Measurements from ENCODE around the gene GRIK4. TPM values are rescaled to one million over a fixed set of nuclear protein-coding genes. Genes with fewer than 3 reads are reported as not detected.
A peak's percentile ranks its signal among the peaks of the same experiment; 100 is the strongest.

GRIK4 gene
- total and polyA plus RNA-seq, 4 donors, result 0.05 to 0.25 (median 0.06) TPM; not detected in 1

DNA sequence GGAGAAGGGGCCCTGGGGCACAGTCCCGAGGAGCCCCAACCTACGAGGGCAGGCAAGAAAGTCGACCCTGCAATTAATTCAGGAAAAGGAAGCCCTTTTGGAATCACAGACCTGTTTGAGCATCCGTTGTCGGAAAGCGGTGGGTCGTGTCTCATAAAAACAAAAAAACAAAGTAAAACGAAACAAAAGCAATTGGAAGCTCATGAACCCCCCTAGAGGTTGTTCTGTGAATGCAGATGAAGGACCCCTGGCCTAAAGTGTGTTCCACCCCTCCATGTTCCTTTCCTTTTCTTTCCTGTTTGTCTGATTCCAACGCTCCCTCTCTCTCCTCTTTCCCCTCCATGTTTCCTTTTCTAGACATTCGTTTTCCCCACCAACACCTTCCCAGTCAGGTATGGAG, 203.7 kb downstream of the GRIK4 start:
- no peak for DNase-seq (ENCODE audit: low spot score)
- no peak for TF ChIP-seq FOXA1 (IDR thresholded peaks at IDR 0.05)
- peak; percentile 19 for TF ChIP-seq CTCF (IDR thresholded peaks at IDR 0.05; ENCODE audit: low read depth, low read length, missing input control)
- H3K9me3 ChIP-seq (ENCODE audit: control insufficient read depth in 4 of 4, low read length in 3 of 4), result no peaks in the 10 kb centered on the region
- no peak overlapping the region for H3K27ac ChIP-seq (ENCODE audit: low read depth in 1 of 2, low read length in 2 of 2)
- WGBS, result 54% methylated on average over 10 of the region's 10 CpGs
- no peak overlapping the region for H3K9ac ChIP-seq (ENCODE audit: low read depth in 1 of 2, low read length in 2 of 2)
- H3K4me3 ChIP-seq (ENCODE audit: low read depth in 1 of 3, low read length in 3 of 3), result peak overlapping the region in 1 of 3 donors; percentile 12
- peaks cover 0 to 2% (median 0%) of the 10 kb centered on the region in 4 donors for H3K27me3 ChIP-seq (ENCODE audit: control insufficient read depth in 4 of 4, insufficient read depth in 4 of 4, low read length in 3 of 4)
- no peaks in the 10 kb centered on the region for H3K4me1 ChIP-seq (ENCODE audit: control insufficient read depth in 4 of 4, insufficient read depth in 4 of 4, low read length in 3 of 4)
- no peaks in the 10 kb centered on the region for H3K36me3 ChIP-seq (ENCODE audit: control insufficient read depth in 4 of 4, insufficient read depth in 3 of 4, low read depth in 1 of 4, low read length in 3 of 4)

GRCh38 chr11:120717042-120717441, 205.5 kb downstream of the GRIK4 start:
- no peak for DNase-seq (ENCODE audit: low spot score)
- H3K27me3 ChIP-seq (ENCODE audit: control insufficient read depth in 4 of 4, insufficient read depth in 4 of 4, low read length in 3 of 4), result peaks cover 0 to 2% (median 0%) of the 10 kb centered on the region in 4 donors
- no peaks in the 10 kb centered on the region for H3K9me3 ChIP-seq (ENCODE audit: control insufficient read depth in 4 of 4, low read length in 3 of 4)
- TF ChIP-seq, protein P1, sequence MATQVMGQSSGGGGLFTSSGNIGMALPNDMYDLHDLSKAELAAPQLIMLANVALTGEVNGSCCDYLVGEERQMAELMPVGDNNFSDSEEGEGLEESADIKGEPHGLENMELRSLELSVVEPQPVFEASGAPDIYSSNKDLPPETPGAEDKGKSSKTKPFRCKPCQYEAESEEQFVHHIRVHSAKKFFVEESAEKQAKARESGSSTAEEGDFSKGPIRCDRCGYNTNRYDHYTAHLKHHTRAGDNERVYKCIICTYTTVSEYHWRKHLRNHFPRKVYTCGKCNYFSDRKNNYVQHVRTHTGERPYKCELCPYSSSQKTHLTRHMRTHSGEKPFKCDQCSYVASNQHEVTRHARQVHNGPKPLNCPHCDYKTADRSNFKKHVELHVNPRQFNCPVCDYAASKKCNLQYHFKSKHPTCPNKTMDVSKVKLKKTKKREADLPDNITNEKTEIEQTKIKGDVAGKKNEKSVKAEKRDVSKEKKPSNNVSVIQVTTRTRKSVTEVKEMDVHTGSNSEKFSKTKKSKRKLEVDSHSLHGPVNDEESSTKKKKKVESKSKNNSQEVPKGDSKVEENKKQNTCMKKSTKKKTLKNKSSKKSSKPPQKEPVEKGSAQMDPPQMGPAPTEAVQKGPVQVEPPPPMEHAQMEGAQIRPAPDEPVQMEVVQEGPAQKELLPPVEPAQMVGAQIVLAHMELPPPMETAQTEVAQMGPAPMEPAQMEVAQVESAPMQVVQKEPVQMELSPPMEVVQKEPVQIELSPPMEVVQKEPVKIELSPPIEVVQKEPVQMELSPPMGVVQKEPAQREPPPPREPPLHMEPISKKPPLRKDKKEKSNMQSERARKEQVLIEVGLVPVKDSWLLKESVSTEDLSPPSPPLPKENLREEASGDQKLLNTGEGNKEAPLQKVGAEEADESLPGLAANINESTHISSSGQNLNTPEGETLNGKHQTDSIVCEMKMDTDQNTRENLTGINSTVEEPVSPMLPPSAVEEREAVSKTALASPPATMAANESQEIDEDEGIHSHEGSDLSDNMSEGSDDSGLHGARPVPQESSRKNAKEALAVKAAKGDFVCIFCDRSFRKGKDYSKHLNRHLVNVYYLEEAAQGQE (IDR thresholded peaks at IDR 0.05), result no peak
- TF ChIP-seq NR2F2 (IDR thresholded peaks at IDR 0.05) (no peak), CTCF (IDR thresholded peaks at IDR 0.05; ENCODE audit: low read depth, low read length, missing input control) (no peak), SP1 (IDR thresholded peaks at IDR 0.05) (no peak), MAX (IDR thresholded peaks at IDR 0.05) (no peak), FOXA1 (IDR thresholded peaks at IDR 0.05) (no peak), GABPA (IDR thresholded peaks at IDR 0.05 in 1 of 2, conservative IDR thresholded peaks at IDR 0.05 in 1 of 2) (no peak), FOXA2 (IDR thresholded peaks at IDR 0.05) (no peak), EGR1 (IDR thresholded peaks at IDR 0.05; ENCODE audit: low read depth in 2 of 2) (no peak)
- TF ChIP-seq, protein P2, sequence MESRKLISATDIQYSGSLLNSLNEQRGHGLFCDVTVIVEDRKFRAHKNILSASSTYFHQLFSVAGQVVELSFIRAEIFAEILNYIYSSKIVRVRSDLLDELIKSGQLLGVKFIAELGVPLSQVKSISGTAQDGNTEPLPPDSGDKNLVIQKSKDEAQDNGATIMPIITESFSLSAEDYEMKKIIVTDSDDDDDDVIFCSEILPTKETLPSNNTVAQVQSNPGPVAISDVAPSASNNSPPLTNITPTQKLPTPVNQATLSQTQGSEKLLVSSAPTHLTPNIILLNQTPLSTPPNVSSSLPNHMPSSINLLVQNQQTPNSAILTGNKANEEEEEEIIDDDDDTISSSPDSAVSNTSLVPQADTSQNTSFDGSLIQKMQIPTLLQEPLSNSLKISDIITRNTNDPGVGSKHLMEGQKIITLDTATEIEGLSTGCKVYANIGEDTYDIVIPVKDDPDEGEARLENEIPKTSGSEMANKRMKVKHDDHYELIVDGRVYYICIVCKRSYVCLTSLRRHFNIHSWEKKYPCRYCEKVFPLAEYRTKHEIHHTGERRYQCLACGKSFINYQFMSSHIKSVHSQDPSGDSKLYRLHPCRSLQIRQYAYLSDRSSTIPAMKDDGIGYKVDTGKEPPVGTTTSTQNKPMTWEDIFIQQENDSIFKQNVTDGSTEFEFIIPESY (IDR thresholded peaks at IDR 0.05), result no peak
- H3K4me1 ChIP-seq (ENCODE audit: control insufficient read depth in 4 of 4, insufficient read depth in 4 of 4, low read length in 3 of 4), result no peaks in the 10 kb centered on the region
- no peaks in the 10 kb centered on the region for H3K36me3 ChIP-seq (ENCODE audit: control insufficient read depth in 4 of 4, insufficient read depth in 3 of 4, low read depth in 1 of 4, low read length in 3 of 4)
- no peak overlapping the region for H3K9ac ChIP-seq (ENCODE audit: low read depth in 1 of 2, low read length in 2 of 2)
- WGBS, result 88% methylated on average over 11 of the region's 11 CpGs
- H3K27ac ChIP-seq (ENCODE audit: low read depth in 1 of 2, low read length in 2 of 2), result no peak overlapping the region
- no peak overlapping the region for H3K4me3 ChIP-seq (ENCODE audit: low read depth in 1 of 3, low read length in 3 of 3)

Measured in liver (tissue), 9 donors.